HAP-1 (cell line): Measurements from ENCODE around the gene SLC27A5.
"Not testable (repeated sequence)": the region's sequence is repeated elsewhere in the genome, so short reads cannot be mapped to it uniquely, and the experiment has no call there.

Experiments
- DNase-seq, 2 experiments: peaks; one replicate each; pipeline ENCODE4 v3.0.0-alpha.2; 2016 to 2020; ENCODE audit warnings: low spot score in 2 of 2
- H3K27me3 ChIP-seq: fragments of 250-450 bp; sonication (Bioruptor Pico); 2 replicates; pipeline ENCODE4 v1.5.1; 2020; ENCODE audit warnings: low read depth, mild to moderate bottlenecking, moderate library complexity
- H3K36me3 ChIP-seq: fragments of 250-450 bp; sonication (Bioruptor Pico); replicated peaks from 2 replicates; pipeline ENCODE4 v1.5.1; 2020; ENCODE audit warnings: mild to moderate bottlenecking
- H3K4me1 ChIP-seq: fragments of 250-450 bp; sonication (Bioruptor Pico); 2 replicates; pipeline ENCODE4 v1.5.1; 2020; ENCODE audit warnings: mild to moderate bottlenecking
- H3K4me3 ChIP-seq: fragments of 250-450 bp; sonication (Bioruptor Pico); 2 replicates; pipeline ENCODE4 v1.5.1; 2020; ENCODE audit warnings: mild to moderate bottlenecking, moderate library complexity
- H3K9me3 ChIP-seq: fragments of 250-450 bp; sonication (Bioruptor Pico); 2 replicates; pipeline ENCODE4 v1.5.1; 2020; ENCODE audit warnings: mild to moderate bottlenecking, moderate library complexity
- in situ Hi-C: fragments of 300-500 bp; cut with MboI; formaldehyde crosslinking; loops from 3 replicates; pipeline ENCODE4 v1.14.3; 2020; ENCODE audit warnings: low sequenced_read_pairs, inconsistent platforms, mixed read lengths

Gene SLC27A5

DNA sequence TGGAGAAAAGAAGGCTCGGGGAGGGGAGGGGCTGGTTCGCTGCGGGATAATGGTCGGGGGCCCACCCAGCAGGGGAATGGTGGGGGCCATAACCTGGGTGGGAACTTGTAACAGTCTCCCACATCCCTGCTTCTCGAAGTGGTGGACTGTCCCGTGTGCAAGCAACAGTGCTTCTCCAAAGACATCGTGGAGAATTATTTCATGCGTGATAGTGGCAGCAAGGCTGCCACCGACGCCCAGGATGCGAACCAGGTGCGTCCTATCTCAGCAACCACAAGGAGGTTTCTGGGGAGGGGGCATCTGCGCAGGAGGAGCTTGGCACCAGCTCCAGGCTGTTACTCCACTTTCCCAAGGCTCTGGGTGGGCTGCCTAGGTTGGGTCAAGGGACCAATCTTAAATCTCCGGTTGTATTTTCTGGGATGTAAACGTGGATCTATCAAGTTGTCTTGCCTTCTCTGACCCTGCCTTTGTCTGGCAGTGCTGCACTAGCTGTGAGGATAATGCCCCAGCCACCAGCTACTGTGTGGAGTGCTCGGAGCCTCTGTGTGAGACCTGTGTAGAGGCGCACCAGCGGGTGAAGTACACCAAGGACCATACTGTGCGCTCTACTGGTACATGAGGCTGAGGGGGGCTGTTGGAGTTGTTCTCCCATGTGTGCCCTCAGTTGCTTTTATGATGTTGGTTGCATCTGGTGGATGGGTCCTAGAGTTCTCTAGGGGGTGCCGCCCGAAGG lies 33.7 kb upstream of the SLC27A5 start:
- Histone ChIP-seq H3K27me3 (no peaks in the 10 kb centered on the region), H3K4me3 (peak overlapping the region; percentile 67), H3K4me1 (peaks cover 12% of the 10 kb centered on the region), H3K36me3 (peaks cover 52% of the 10 kb centered on the region), H3K9me3 (no peaks in the 10 kb centered on the region)
- in situ Hi-C loops, result no loop called here
- peak in 1 of 2 experiments; percentile 30 for DNase-seq

DNA sequence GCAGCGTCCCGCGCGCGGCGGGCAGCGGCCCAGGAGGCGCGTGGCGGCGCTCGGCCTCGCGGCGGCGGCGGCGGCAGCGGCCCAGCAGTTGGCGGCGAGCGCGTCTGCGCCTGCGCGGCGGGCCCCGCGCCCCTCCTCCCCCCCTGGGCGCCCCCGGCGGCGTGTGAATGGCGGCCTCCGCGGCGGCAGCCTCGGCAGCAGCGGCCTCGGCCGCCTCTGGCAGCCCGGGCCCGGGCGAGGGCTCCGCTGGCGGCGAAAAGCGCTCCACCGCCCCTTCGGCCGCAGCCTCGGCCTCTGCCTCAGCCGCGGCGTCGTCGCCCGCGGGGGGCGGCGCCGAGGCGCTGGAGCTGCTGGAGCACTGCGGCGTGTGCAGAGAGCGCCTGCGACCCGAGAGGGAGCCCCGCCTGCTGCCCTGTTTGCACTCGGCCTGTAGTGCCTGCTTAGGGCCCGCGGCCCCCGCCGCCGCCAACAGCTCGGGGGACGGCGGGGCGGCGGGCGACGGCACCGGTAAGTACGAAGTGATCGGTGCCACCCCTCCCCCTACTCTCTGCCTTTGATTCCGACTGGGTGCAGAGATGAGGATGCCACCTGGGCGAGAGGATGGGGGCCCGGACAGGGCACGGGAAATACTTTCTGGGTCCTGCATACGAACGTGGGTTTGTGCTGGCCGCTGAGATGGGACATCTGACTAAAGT lies 32.9 kb upstream of the SLC27A5 start:
- H3K9me3 ChIP-seq, result no peaks in the 10 kb centered on the region
- peak in 1 of 2 experiments; percentile 74 for DNase-seq
- in situ Hi-C loops, result no loop called here
- peak overlapping the region; percentile 67 for H3K4me3 ChIP-seq
- H3K36me3 ChIP-seq, result peaks cover 45% of the 10 kb centered on the region
- H3K27me3 ChIP-seq, result no peaks in the 10 kb centered on the region
- H3K4me1 ChIP-seq, result peaks cover 12% of the 10 kb centered on the region

DNA sequence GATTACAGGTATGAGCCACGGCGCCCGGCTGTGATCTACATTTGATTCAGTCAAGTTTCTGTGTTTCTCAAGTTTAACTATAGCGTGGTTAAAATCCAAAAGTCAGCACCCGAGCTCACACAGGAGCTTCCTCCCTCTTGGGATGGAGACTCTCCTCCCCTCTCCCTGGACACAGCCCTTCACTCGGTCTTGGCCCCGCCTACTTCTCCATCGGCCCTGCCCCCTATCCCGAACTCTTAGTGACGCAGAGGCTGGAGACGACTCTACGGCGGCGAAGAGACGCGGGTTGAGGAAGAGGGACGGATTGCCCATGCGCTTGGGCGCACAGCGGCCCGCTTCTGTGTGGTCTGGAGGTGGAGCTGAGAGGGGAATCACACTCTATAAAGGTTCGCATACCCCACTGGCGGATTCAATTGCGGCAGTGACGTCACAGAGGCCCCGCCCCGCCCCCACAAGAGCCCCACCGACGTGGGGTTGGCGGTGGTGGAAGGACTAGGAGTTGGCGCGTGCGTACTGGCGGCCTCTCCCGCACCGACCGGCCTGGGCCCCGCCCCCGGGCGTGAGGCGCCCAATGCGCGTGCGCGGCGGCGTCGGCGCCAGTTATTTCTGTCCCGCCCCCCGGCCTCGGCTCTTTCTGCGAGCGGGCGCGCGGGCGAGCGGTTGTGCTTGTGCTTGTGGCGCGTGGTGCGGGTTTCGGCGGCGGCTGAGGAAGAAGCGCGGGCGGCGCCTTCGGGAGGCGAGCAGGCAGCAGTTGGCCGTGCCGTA lies 32.2 kb upstream of the SLC27A5 start, which contains the start of gene TRIM28:
Gene TRIM28 (plus strand): TSS at position 239 of the 765 bp plus-strand sequence. CDS start 694 bp downstream, outside the sequence.
- Histone ChIP-seq H3K4me3 (peak within 1 kb of the TSS; percentile 67), H3K9me3 (no peaks in the 10 kb centered on the region), H3K36me3 (peaks cover 38% of the 10 kb centered on the region), H3K4me1 (peaks cover 12% of the 10 kb centered on the region), H3K27me3 (no peaks in the 10 kb centered on the region)
- in situ Hi-C loops, result no loop called here
- DNase-seq, result peak; percentile 99 to 100

DNA sequence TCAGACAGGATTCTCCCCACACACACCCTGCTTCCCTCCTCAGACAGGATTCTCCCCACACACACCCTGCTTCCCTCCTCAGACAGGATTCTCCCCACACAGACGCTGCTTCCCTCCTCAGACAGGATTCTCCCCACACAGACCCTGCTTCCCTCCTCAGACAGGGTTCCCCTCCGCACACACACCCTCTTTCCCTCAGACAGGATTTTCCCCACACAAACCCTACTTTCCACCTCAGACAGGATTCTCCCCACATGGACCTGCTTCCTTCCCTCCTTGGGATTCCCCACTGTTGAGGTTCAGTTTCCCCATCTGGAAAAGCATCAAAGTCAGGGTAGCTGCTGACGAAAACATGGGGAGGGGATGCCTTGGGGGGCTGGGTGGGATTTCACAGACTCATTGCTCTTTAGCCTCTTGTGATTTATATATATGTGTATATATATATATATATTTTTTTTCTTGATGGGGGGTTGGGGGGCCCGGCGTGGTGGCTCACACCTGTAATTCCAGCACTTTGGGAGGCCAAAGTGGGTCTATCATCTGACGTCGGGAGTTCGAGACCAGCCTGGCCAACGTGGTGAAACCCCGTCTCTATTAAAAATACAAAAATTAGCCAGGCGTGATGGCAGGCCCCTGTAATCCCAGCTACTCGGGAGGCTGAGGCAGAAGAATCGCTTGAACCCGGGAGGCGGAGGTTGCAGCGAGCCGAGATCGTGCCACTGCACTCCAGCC lies 31.0 kb upstream of the SLC27A5 start:
- H3K27me3 ChIP-seq, in situ Hi-C loops, DNase-seq, H3K9me3 ChIP-seq: not testable (repeated sequence)
- Histone ChIP-seq H3K4me1 (peaks cover 12% of the 10 kb centered on the region), H3K36me3 (peaks cover 26% of the 10 kb centered on the region), H3K4me3 (peak overlapping the region; percentile 41)

DNA sequence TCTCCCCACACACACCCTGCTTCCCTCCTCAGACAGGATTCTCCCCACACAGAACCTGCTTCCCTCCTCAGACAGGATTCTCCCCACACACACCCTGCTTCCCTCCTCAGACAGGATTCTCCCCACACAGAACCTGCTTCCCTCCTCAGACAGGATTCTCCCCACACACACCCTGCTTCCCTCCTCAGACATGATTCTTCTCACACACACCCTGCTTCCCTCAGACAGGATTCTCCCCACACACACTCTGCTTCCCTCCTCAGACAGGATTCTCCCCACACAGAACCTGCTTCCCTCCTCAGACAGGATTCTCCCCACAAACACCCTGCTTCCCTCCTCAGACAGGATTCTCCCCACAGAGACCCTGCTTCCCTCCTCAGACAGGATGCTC lies 27.4 kb upstream of the SLC27A5 start:
- H3K4me3 ChIP-seq, H3K27me3 ChIP-seq, H3K9me3 ChIP-seq, H3K36me3 ChIP-seq, in situ Hi-C loops, DNase-seq, H3K4me1 ChIP-seq: not testable (repeated sequence)

DNA sequence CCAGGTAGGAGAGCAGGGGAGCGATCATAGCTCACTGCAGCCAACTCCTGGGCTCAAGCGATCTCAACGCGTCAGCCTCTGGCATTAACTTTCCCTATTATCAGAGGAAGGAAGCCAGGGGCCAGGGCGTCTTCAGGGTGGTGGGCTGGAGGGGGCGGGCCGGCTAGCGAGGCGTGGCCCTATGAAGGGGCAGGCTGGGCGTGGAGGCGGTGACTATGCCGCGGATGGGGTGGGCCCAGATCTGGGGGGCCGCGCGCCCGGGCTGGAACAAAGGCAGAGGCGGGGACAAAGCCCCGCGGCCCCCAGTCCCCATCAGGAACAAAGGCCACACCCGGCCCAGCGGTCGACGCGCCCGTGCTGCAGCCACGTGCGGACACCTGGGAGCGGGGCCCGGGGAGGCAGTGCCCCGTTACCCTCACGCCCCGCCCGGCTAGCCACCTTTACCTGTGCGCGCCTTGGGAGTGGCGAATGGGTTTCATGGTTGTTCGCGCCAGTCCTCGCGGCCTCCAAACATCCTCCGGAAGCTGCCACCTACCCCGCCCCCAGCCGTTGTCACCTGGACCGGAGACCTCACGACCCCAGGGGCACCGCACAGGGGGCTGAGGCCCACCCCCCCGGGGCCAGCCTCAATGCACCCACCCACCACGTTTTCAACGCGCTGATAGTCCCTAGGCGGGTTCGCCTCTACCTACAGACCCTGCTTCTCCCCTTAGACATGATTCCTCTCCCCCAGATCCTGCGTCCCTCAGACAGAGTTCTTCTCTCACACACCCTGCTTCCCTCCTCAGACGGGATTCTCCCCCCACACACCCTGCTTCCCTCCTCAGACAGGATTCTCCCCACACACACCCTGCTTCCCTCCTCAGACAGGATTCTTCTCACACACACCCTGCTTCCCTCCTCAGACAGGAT lies 26.7 kb upstream of the SLC27A5 start:
- H3K4me1 ChIP-seq, result peaks cover 4% of the 10 kb centered on the region
- H3K36me3 ChIP-seq, result no peaks in the 10 kb centered on the region
- peak in 1 of 2 experiments; percentile 58 for DNase-seq
- peaks cover 5% of the 10 kb centered on the region for H3K27me3 ChIP-seq
- H3K9me3 ChIP-seq, result no peaks in the 10 kb centered on the region
- in situ Hi-C loops, result no loop called here
- H3K4me3 ChIP-seq, result no peak overlapping the region

DNA sequence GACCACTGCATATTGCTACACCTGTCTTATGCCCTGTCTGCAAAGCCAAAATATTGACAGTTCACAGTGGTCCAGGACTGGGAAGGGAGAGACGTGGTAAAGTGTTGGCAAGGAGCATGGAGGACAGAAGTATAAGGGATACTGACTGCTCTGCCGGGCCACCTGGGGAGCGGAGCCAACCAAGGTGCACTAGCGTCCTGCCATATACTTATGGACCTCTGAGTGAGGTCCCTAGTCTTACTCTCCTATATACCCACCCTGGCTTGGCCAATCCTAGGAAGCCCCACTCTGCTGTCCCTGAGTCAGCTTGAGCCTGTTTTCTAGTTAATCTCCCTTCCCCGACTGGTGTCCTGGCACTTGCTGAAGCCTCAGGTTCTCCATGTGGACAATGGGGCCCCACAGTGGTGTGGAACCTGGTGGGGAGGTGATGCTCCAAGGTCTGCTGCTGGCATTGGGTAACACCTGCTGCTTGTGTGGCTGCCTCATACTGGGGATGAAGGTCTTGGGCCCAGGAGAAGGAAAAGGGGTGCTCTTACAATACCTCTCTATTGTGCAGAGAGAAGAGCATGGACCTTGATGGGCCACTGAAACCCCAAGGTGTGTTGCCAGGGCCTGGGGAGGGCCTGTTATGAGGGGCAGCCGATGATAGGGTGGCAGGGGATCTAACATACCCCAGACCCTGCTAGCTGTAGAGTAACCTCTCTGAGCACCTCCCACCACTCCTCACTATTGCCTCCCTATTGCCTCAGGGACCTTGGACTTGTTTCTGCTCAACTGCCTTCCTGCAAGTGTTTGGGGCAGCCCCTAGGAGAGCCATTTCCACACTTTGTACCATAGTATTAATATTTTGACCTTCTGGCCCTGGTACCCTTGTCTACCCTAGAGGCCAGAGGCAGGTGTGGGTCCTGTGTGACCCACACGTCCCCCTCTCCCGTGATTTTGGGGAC lies 25.3 kb upstream of the SLC27A5 start:
- Histone ChIP-seq H3K4me1 (no peaks in the 10 kb centered on the region), H3K36me3 (no peaks in the 10 kb centered on the region), H3K27me3 (peaks cover 5% of the 10 kb centered on the region), H3K4me3 (no peak overlapping the region), H3K9me3 (no peaks in the 10 kb centered on the region)
- in situ Hi-C loops, result no loop called here
- DNase-seq, result peak in 1 of 2 experiments; percentile 3

DNA sequence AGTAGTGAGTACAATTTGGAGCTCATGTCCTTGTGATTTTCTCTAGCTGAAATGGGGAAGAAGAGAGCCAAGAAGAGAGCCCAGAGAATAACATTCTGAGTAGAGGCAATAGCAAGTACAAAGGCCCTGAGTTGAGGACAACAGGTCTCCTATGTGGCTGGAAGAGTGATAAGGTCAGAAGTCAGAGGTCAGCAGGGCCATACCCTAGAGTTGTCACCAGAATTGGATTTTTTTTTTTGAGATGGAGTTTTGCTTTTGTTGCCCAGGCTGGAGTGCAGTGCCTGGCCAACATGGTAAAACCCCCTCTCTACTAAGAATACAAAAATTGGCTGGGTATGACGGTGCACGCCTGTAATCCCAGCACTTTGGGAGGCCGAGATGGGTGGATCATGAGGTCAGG lies 24.1 kb upstream of the SLC27A5 start:
- Histone ChIP-seq H3K27me3 (peaks cover 5% of the 10 kb centered on the region), H3K36me3 (no peaks in the 10 kb centered on the region), H3K4me3 (no peak overlapping the region), H3K4me1 (no peaks in the 10 kb centered on the region), H3K9me3 (no peaks in the 10 kb centered on the region)
- in situ Hi-C loops, result no loop called here
- DNase-seq, result no peak

DNA sequence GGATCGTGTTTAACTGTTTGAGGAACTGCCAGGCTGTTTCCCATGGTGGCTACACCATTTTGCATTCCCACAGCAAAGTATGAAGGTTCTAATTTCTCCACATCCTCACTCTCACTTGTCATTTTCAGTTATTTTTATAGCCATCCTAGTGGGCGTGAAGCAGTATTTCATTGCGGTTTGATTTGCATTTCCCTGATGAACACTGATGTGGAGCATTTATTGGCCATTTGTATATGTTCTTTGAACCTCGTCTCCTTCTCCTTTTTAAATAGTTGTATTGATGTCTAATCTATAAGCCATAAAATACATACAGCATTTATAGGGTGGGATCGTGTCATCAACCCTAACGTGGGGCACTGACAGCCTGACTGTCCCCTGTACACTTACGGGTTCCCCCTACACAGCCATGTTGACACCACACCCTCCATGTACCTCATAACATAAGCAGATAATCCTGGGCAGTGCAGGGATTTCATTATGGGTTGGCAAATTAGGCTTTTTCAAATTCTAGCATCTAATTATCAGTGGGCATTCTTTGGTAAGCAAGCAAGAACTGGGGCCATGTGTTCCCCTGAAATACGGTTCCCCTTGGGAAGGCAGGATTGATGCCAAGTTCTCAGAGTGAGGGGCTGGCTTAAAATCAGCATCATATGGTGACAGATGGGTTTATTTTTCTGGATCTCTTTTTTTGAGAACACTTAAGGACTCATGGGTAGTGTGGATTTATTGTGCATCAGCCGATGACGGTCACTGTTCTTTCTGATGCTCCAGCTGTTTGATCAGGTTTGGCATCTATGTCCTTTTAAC lies 19.4 kb upstream of the SLC27A5 start:
- Histone ChIP-seq H3K36me3 (no peaks in the 10 kb centered on the region), H3K4me3 (no peak overlapping the region), H3K9me3 (no peaks in the 10 kb centered on the region), H3K27me3 (no peaks in the 10 kb centered on the region; the same call in 1 of the 2 replicates), H3K4me1 (no peaks in the 10 kb centered on the region)
- in situ Hi-C loops, result no loop called here
- no peak for DNase-seq

DNA sequence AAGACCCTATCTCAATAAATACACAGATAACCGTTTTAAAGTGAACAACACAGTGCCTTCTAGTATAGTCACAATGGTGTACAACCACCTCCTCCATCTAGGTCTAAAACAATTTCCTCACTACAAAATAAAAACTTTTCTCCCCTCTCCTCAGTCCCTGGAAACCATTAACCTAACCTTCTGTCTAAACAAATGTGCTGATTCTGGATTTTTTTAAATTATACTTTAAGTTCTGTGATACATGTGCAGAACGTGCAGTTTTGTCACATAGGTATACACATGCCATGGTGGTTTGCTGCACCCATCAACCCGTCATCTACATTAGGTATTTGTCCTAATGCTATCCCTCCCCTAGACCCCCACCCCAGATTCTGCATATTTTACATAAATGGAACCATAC lies 17.6 kb upstream of the SLC27A5 start:
- no peaks in the 10 kb centered on the region for H3K4me1 ChIP-seq
- in situ Hi-C loops, result no loop called here
- no peak for DNase-seq
- no peaks in the 10 kb centered on the region; the same call in 1 of the 2 replicates for H3K27me3 ChIP-seq
- no peak overlapping the region for H3K4me3 ChIP-seq
- no peaks in the 10 kb centered on the region for H3K9me3 ChIP-seq
- no peaks in the 10 kb centered on the region for H3K36me3 ChIP-seq

DNA sequence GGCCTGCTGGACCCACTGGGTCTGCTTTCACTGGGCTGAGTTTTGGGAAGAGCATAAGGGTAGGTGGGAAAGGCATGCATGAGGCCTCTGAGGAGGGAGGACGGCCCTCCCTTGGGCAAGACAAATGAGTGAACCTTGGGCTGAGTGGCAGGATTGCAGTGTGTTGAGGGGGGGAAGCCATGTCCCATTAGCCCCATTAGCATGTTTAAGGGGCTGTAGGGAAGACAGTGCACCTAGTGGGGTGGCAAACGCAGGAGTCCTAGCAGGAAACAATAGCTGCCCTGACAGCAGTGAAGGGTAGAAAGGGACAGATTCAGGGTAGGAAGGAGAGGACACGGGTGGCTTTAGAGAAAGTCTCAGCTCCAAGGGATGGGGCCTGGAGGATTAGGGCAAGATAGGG lies 10.9 kb upstream of the SLC27A5 start:
- H3K27me3 ChIP-seq, result no peaks in the 10 kb centered on the region
- no peak for DNase-seq
- H3K36me3 ChIP-seq, result no peaks in the 10 kb centered on the region
- no peaks in the 10 kb centered on the region for H3K9me3 ChIP-seq
- no peak overlapping the region for H3K4me3 ChIP-seq
- in situ Hi-C loops, result no loop called here
- H3K4me1 ChIP-seq, result peaks cover 11% of the 10 kb centered on the region
